NT2/D1 (cell line): ENCODE results near the gene MIX23.

Experiments
- YY1 ChIP-seq: IDR thresholded peaks from 2 replicates; pipeline ENCODE4 v1.6.1; 2011; ENCODE audit not compliant: insufficient read length, insufficient read depth
- ZNF274 ChIP-seq: IDR thresholded peaks from 2 replicates; pipeline ENCODE4 v1.6.1; 2011; ENCODE audit warnings: mild to moderate bottlenecking, low read depth, low read length

- TF ChIP-seq ZNF274 (no peak), YY1 (no peak)
Observed at GRCh38 chr3:122314228-122314876, 68.7 kb downstream of the MIX23 start.
